Naive thymus-derived CD8-positive, alpha-beta T cell (primary cell): Measurements from ENCODE around the gene DFFA. TPM values are rescaled to one million over a fixed set of nuclear protein-coding genes. Genes with fewer than 3 reads are reported as not detected.

Source experiments
- ATAC-seq, 2 donors: fragments of 150-1000 bp; cut with Tn5 transposase in 1 of 2; sonication (Bioruptor Pico), chemical (Tn5 transposase) in 1 of 2; 1 replicate in 1 of 2; 2 replicates in 1 of 2; pipeline ENCODE4 v1.10.0; 2021; ENCODE audit warnings: mild to moderate bottlenecking in 2 of 2, moderate library complexity in 2 of 2
- POLR2A ChIA-PET: fragments of 350-600 bp; sonication (Branson Sonifier 250); formaldehyde crosslinking; loops from one replicate; lab custom pipeline; 2021; ENCODE audit warnings: antibody characterized with exemption; lab: Charles Lee
- DNase-seq, 10 donors: peaks; one replicate each; pipeline versions ENCODE4 v3.0.0 to v3.0.0-alpha.2; 2020 to 2022
- H3K27ac Mint-ChIP-seq, 10 donors: one replicate each; pipeline ENCODE4 v1.8.0; 2020 to 2022; ENCODE audit warnings: mild to moderate bottlenecking in 10 of 10, mixed read lengths in 10 of 10, moderate library complexity in 4 of 10, inconsistent platforms in 1 of 10
- H3K27me3 Mint-ChIP-seq, 5 donors: one replicate each; pipeline ENCODE4 v1.8.0; 2021 to 2022; ENCODE audit warnings: mixed read lengths in 5 of 5
- H3K36me3 Mint-ChIP-seq, 3 donors: one replicate each; pipeline ENCODE4 v1.8.0; 2020 to 2022; ENCODE audit warnings: mixed read lengths in 3 of 3, mild to moderate bottlenecking in 2 of 3, inconsistent platforms in 1 of 3
- H3K4me1 Mint-ChIP-seq, 4 donors: one replicate each; pipeline ENCODE4 v1.8.0; 2021 to 2022; ENCODE audit warnings: mixed read lengths in 4 of 4
- H3K4me3 Mint-ChIP-seq, 10 donors: one replicate each; pipeline ENCODE4 v1.8.0; 2020 to 2022; ENCODE audit warnings: mild to moderate bottlenecking in 10 of 10, mixed read lengths in 10 of 10, moderate library complexity in 6 of 10, inconsistent platforms in 1 of 10
- H3K9me3 Mint-ChIP-seq, 9 donors: one replicate each; pipeline ENCODE4 v1.8.0; 2020 to 2022; ENCODE audit warnings: mixed read lengths in 9 of 9, mild to moderate bottlenecking in 3 of 9, inconsistent platforms in 1 of 9, moderate library complexity in 1 of 9
- polyA plus RNA-seq, 3 donors: library from polyadenylated mRNA; unstranded; fragments of 300-500 nt; fragmentation: Illumina TruSeq; gene quantifications; one replicate each; pipeline ENCODE4 v1.2.3, GENCODE V29; 2021
- total RNA-seq, 8 experiments: library from RNA in 2 of 8; stranded (reverse) in 2 of 8; gene quantifications; one replicate each; pipeline ENCODE4 v1.2.3 and lab custom pipeline; 2021 to 2026

The DFFA gene
- total and polyA plus RNA-seq, 5 experiments from 2014 or later, result 18.4 to 42.6 (median 30.2) TPM

GRCh38 chr1:10456048-10456447, 16.3 kb downstream of the DFFA start:
- Mint-ChIP-seq H3K27me3 (no peaks in the 10 kb centered on the region), H3K9me3 (no peaks in the 10 kb centered on the region), H3K4me1 (peaks cover 0 to 16% (median 6%) of the 10 kb centered on the region in 4 donors), H3K36me3 (peaks cover 0 to 27% (median 0%) of the 10 kb centered on the region in 3 donors), H3K27ac (peak overlapping the region in 2 of 10 donors; percentile 53 to 63), H3K4me3 (no peak overlapping the region)
- DNase-seq (no peak), ATAC-seq (no peak)
- POLR2A ChIA-PET, result interaction anchor here (0.6 kb wide), 1 partner anchor 523 kb away, joined by 4 read pairs; no protein-coding TSS in a partner anchor

- Mint-ChIP-seq H3K27me3 (no peaks in the 10 kb centered on the region), H3K4me3 (no peak overlapping the region), H3K27ac (peak overlapping the region in 1 of 10 donors; percentile 31), H3K9me3 (no peaks in the 10 kb centered on the region), H3K4me1 (peaks cover 0 to 5% (median under 1%) of the 10 kb centered on the region in 4 donors), H3K36me3 (peaks cover 0 to 5% (median 0%) of the 10 kb centered on the region in 3 donors)
- DNase-seq, result no peak
- POLR2A ChIA-PET, result no interaction called here
- ATAC-seq, result no peak
These were observed 21.0 kb downstream of the DFFA start for GRCh38 chr1:10451287-10451686.

- Mint-ChIP-seq H3K27ac (peak overlapping the region in 1 of 10 donors; percentile 43), H3K36me3 (peaks cover 0 to under 1% (median 0%) of the 10 kb centered on the region in 3 donors), H3K27me3 (no peaks in the 10 kb centered on the region), H3K4me1 (peaks cover 0 to 2% (median under 1%) of the 10 kb centered on the region in 4 donors), H3K9me3 (no peaks in the 10 kb centered on the region), H3K4me3 (no peak overlapping the region)
- ATAC-seq, result no peak
- POLR2A ChIA-PET, result no interaction called here
- no peak for DNase-seq
These were observed 21.5 kb downstream of the DFFA start for GRCh38 chr1:10450836-10451235.

GRCh38 chr1:10450156-10450814, 22.0 kb downstream of the DFFA start:
- Mint-ChIP-seq H3K9me3 (no peaks in the 10 kb centered on the region), H3K27me3 (no peaks in the 10 kb centered on the region), H3K27ac (peak overlapping the region in 1 of 10 donors; percentile 43), H3K36me3 (no peaks in the 10 kb centered on the region), H3K4me3 (no peak overlapping the region), H3K4me1 (peaks cover 0 to 2% (median under 1%) of the 10 kb centered on the region in 4 donors)
- DNase-seq, result no peak
- ATAC-seq, result no peak
- POLR2A ChIA-PET, result no interaction called here

DNA sequence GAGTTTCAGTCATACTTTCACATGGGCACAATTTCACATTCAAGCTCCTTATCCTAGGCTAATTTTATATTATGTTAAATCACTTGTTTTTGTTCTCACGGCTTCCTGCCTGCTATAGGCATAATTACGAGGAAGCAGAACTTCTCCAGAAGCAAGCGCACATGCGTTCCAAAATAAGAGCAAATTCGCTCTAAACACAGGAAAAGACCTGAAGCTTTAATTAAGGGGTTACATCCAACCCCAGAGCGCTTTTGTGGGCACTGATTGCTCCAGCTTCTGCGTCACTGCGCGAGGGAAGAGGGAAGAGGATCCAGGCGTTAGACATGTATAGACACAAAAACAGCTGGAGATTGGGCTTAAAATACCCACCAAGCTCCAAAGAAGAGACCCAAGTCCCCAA, 22.6 kb downstream of the DFFA start, which contains the start of gene CORT:
Gene CORT (plus strand): TSS at position 281 of the 400 bp plus-strand sequence. CDS start 193 bp downstream, outside the sequence.
- DNase-seq (no peak), ATAC-seq (no peak)
- POLR2A ChIA-PET, result no interaction called here
- H3K4me1 Mint-ChIP-seq, result peaks cover 0 to 2% (median under 1%) of the 10 kb centered on the region in 4 donors
- H3K9me3 Mint-ChIP-seq, result no peaks in the 10 kb centered on the region
- no peaks in the 10 kb centered on the region for H3K36me3 Mint-ChIP-seq
- peak within 1 kb of the TSS in 1 of 10 donors; percentile 43 for H3K27ac Mint-ChIP-seq
- no peaks in the 10 kb centered on the region for H3K27me3 Mint-ChIP-seq
- H3K4me3 Mint-ChIP-seq, result no peak within 1 kb of the TSS

DNA sequence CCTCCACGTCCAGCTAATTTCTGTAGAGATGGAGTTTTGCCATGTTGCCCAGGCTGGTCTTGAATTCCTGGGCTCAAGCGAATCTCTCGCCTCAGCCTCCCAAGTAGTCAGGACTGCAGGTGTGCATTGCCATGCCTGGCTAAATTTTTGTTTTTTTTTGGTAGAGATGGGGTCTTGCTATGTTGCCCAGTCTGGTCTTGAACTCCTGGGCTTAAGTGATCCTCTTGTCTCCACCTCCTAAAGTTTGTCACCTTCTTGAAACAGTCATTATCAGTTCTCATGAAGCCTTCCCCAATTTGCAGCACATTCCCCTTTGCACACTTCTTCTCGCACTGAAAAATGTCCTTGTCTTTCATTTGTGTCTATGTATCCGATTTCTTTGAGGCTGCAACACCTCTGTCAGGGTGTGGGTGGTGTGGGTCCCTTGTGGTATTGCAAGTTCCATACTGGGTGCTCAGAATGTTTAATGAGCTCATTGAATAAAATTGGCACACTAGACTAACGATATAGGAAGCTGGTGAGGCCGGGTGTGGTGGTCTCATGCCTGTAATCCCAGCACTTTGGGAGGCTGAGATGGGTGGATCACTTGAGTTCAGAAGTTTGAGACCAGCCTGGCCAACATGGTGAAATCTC, 25.4 kb downstream of the DFFA start:
- no peaks in the 10 kb centered on the region for H3K27me3 Mint-ChIP-seq
- no peak for ATAC-seq

DNA sequence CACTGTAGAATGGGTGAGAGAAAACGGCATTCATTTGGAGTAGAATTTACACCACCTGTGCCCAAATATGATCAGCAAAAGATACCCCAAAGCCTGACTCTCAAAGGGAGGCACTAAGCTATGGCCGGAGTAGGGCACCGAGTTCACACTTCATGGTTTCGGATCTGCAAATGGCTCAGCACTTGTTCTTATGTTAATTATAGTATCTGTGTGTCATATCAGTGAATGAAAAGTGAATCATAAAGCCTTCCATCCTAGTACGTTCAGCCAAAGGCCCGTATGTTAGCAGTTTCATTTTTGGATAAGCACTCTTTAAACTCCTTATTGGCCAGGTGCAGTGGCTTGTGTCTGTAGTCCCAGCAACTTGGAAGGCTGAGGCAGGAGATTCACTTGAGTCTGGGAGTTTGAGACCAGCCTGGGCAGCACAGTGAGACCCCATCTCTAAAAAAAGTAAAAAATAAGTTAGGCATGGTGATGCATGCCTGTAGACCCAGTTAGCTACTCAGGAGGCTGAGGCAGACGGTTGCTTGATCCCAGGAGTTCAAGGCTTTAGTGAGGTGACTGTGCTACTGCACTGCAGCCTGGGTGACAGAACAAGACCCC, 27.4 kb downstream of the DFFA start:
- POLR2A ChIA-PET, result no interaction called here
- DNase-seq (no peak), ATAC-seq (no peak)
- H3K9me3 Mint-ChIP-seq, result no peaks in the 10 kb centered on the region
- H3K27me3 Mint-ChIP-seq, result no peaks in the 10 kb centered on the region
- H3K36me3 Mint-ChIP-seq, result peaks cover 0 to 15% (median 0%) of the 10 kb centered on the region in 3 donors
- H3K4me1 Mint-ChIP-seq, result peaks cover 0 to 2% (median under 1%) of the 10 kb centered on the region in 4 donors
- no peak overlapping the region for H3K27ac Mint-ChIP-seq
- H3K4me3 Mint-ChIP-seq, result no peak overlapping the region

More for the DNA sequence above, 25.4 kb downstream of the DFFA start:
- H3K4me1 Mint-ChIP-seq, result peaks cover 0 to 2% (median under 1%) of the 10 kb centered on the region in 4 donors
- H3K27ac Mint-ChIP-seq, result no peak overlapping the region
- no peak for DNase-seq
- H3K9me3 Mint-ChIP-seq, result no peaks in the 10 kb centered on the region
- POLR2A ChIA-PET, result interaction anchor here (0.6 to 0.7 kb wide), 3 partner anchors 63 to 1227 kb away, joined by 3 to 5 read pairs (median 4); no protein-coding TSS in a partner anchor
- no peak overlapping the region for H3K4me3 Mint-ChIP-seq
- H3K36me3 Mint-ChIP-seq, result peaks cover 0 to 5% (median 0%) of the 10 kb centered on the region in 3 donors

- Mint-ChIP-seq H3K4me3 (no peak overlapping the region), H3K9me3 (no peaks in the 10 kb centered on the region), H3K4me1 (peaks cover 0 to 2% (median under 1%) of the 10 kb centered on the region in 4 donors), H3K27ac (no peak overlapping the region), H3K27me3 (no peaks in the 10 kb centered on the region), H3K36me3 (peaks cover 0 to 15% (median 0%) of the 10 kb centered on the region in 3 donors)
- ATAC-seq, result no peak
- POLR2A ChIA-PET, result no interaction called here
- DNase-seq, result no peak
These were observed 28.1 kb downstream of the DFFA start for GRCh38 chr1:10444248-10444647.

- Mint-ChIP-seq H3K4me1 (no peaks in the 10 kb centered on the region), H3K36me3 (peaks cover 0 to 27% (median 0%) of the 10 kb centered on the region in 3 donors), H3K27me3 (no peaks in the 10 kb centered on the region), H3K9me3 (no peaks in the 10 kb centered on the region), H3K4me3 (no peak overlapping the region), H3K27ac (no peak overlapping the region)
- POLR2A ChIA-PET, result no interaction called here
- ATAC-seq, result no peak
- DNase-seq, result no peak
These were observed 31.5 kb downstream of the DFFA start for GRCh38 chr1:10440794-10441193.

- Mint-ChIP-seq H3K36me3 (peaks cover 0 to 27% (median 0%) of the 10 kb centered on the region in 3 donors), H3K4me3 (peak overlapping the region in 1 of 10 donors; percentile 8), H3K27me3 (no peaks in the 10 kb centered on the region), H3K27ac (no peak overlapping the region), H3K4me1 (no peaks in the 10 kb centered on the region), H3K9me3 (no peaks in the 10 kb centered on the region)
- no peak for ATAC-seq
- POLR2A ChIA-PET, result no interaction called here
- DNase-seq, result no peak
These were observed 32.0 kb downstream of the DFFA start for GRCh38 chr1:10440305-10440704.

GRCh38 chr1:10438677-10439163, 33.6 kb downstream of the DFFA start:
- DNase-seq, result peak in 1 of 10 donors; percentile 4
- H3K9me3 Mint-ChIP-seq, result no peaks in the 10 kb centered on the region
- H3K4me3 Mint-ChIP-seq, result no peak overlapping the region
- H3K36me3 Mint-ChIP-seq, result peaks cover 0 to 24% (median 0%) of the 10 kb centered on the region in 3 donors
- ATAC-seq, result no peak
- POLR2A ChIA-PET, result no interaction called here
- H3K27ac Mint-ChIP-seq, result peak overlapping the region in 1 of 10 donors; percentile 85
- H3K4me1 Mint-ChIP-seq, result no peaks in the 10 kb centered on the region
- H3K27me3 Mint-ChIP-seq, result no peaks in the 10 kb centered on the region

DNA sequence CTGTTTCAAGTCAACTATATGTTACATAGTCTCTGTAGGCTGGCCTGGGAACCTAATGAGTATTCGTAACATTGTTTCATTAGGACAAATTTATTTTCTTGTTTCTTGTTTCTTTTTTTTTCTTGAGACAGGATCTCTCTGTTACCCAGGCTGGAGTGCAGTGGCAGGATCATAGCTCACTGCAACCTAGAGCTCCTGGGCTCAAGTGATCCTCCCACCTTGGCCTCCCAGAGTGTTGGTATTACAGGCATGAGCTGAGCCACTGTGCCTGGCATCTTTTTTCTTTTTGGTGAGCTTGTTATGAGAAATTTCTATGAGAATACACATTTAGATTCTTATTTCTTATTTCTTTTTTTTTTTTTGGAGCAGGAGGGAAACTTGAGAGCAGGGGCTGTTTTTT, 35.3 kb downstream of the DFFA start:
- Mint-ChIP-seq H3K4me3 (no peak overlapping the region), H3K9me3 (no peaks in the 10 kb centered on the region), H3K4me1 (peaks cover 0 to 6% (median 1%) of the 10 kb centered on the region in 4 donors), H3K27ac (peak overlapping the region in 2 of 10 donors; percentile 4 to 37), H3K36me3 (peaks cover 0 to 22% (median 0%) of the 10 kb centered on the region in 3 donors), H3K27me3 (no peaks in the 10 kb centered on the region)
- POLR2A ChIA-PET, result no interaction called here
- ATAC-seq (no peak), DNase-seq (no peak)
